GM12873 (cell line): ENCODE measurements around the gene AHRR.

Experiments
- TF ChIP-seq, protein P1 (sequence below): IDR thresholded peaks from 2 replicates; pipeline ENCODE4 v1.5.1; 2012; ENCODE audit warnings: low read depth, mild to moderate bottlenecking, moderate library complexity, low read length, control low read depth; ENCODE audit not compliant: insufficient read depth; ENCODE audit errors: missing control alignments

The AHRR gene

DNA sequence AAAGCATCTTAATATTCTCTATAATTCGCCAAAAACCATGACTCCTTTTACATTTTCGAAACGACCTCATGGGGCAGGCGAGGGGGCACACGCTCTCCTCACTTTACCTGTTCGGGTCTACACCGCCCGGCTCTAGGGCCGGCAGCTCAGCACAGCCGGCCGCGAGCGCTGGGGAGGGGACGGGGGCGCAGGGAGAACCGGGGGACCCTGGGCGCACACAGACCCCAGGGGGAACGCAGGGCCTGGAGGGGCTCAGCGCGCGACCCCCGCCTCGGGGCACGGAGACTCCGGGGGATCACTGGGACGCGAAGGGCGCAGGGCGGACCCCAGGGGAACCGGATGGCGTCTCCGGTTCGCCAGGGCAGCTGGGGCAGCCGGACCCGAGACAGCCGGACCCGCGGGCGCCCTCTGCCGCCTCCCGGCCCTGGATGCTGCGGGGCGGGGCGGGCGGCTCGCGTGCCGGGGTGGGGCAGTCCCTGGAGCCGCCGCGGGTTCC is at the start of gene AHRR:
Gene AHRR, plus strand, starts transcription at position 485 of the 496 bp plus-strand sequence. CDS start 22,189 bp downstream, outside the sequence.
- TF ChIP-seq, protein P1, sequence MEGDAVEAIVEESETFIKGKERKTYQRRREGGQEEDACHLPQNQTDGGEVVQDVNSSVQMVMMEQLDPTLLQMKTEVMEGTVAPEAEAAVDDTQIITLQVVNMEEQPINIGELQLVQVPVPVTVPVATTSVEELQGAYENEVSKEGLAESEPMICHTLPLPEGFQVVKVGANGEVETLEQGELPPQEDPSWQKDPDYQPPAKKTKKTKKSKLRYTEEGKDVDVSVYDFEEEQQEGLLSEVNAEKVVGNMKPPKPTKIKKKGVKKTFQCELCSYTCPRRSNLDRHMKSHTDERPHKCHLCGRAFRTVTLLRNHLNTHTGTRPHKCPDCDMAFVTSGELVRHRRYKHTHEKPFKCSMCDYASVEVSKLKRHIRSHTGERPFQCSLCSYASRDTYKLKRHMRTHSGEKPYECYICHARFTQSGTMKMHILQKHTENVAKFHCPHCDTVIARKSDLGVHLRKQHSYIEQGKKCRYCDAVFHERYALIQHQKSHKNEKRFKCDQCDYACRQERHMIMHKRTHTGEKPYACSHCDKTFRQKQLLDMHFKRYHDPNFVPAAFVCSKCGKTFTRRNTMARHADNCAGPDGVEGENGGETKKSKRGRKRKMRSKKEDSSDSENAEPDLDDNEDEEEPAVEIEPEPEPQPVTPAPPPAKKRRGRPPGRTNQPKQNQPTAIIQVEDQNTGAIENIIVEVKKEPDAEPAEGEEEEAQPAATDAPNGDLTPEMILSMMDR: peak; percentile 47

GRCh38 chr5:278646-279045 is 42.9 kb upstream of the AHRR start:
- TF ChIP-seq, protein P1: no peak

GRCh38 chr5:285991-286557 is 35.4 kb upstream of the AHRR start:
- TF ChIP-seq, protein P1: no peak

GRCh38 chr5:298737-299125 is 22.8 kb upstream of the AHRR start:
- TF ChIP-seq, protein P1: no peak

- TF ChIP-seq, protein P1: no peak
Observed at GRCh38 chr5:302966-303365, 18.5 kb upstream of the AHRR start.

DNA sequence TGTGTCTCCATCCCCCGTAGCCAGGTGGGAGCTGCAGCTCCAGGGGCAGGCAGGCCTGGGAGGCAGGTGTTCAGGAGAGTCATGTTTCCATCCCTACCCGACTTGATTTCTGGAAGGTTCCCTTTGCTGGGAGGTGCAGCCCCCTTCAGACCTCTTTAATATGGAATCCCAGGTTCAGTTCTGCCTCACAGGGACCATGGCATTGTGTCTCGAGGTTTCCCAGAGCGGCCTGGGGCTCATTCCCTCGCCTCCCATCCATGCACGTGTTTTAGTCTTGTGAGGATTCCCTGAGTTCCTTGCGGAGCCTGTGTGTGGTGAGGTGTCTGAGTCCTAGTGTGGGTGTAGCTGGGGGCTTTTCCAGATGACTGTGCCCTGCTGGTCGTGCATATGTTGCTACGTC is 16.5 kb upstream of the AHRR start:
- TF ChIP-seq, protein P1: no peak

DNA sequence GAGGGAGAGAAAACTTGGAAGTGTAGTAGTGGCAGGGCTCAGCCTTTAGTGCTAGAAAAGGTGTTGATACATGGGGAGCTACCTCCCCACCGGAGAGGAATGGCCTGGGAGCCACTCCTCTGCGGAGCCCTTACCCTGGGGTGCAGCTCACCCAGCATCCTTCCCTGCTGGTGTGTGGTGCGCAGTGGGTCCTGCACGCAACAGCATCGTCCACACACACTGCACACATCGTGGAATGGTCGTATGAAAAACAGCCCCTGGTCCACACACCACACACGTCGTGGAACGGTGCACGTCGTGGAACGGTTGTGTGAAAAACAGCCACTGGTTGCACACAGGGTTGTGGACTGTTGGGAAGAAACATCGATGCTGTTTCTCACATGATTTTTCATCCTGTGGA is 16.1 kb upstream of the AHRR start:
- TF ChIP-seq, protein P1: no peak
